Dendritic cell treated with granulocyte-macrophage colony-stimulating factor and Interleukin-4, amounts not matched to agents 40 ng/mL and 50 ng/mL, for 4 days (primary cell): Measurements from ENCODE around the gene AMBRA1.

Source experiments
- H3K27ac Mint-ChIP-seq: one replicate; pipeline ENCODE4 v1.8.0; 2022; ENCODE audit warnings: mild to moderate bottlenecking, mixed read lengths
- H3K27me3 Mint-ChIP-seq: one replicate; pipeline ENCODE4 v1.8.0; 2022; ENCODE audit warnings: mild to moderate bottlenecking, mixed read lengths
- H3K36me3 Mint-ChIP-seq: one replicate; pipeline ENCODE4 v1.8.0; 2022; ENCODE audit warnings: low read depth, mixed read lengths
- H3K4me1 Mint-ChIP-seq: one replicate; pipeline ENCODE4 v1.8.0; 2022; ENCODE audit warnings: low read depth, mixed read lengths
- H3K4me3 Mint-ChIP-seq: one replicate; pipeline ENCODE4 v1.8.0; 2022; ENCODE audit warnings: mild to moderate bottlenecking, moderate library complexity, mixed read lengths
- H3K9me3 Mint-ChIP-seq: one replicate; pipeline ENCODE4 v1.8.0; 2022; ENCODE audit warnings: mixed read lengths
- intact Hi-C: fragments of 100-400 bp; cut with micrococcal nuclease; formaldehyde crosslinking; loops from one replicate; pipeline ENCODE4 v1.15.0; 2022

The AMBRA1 gene

DNA sequence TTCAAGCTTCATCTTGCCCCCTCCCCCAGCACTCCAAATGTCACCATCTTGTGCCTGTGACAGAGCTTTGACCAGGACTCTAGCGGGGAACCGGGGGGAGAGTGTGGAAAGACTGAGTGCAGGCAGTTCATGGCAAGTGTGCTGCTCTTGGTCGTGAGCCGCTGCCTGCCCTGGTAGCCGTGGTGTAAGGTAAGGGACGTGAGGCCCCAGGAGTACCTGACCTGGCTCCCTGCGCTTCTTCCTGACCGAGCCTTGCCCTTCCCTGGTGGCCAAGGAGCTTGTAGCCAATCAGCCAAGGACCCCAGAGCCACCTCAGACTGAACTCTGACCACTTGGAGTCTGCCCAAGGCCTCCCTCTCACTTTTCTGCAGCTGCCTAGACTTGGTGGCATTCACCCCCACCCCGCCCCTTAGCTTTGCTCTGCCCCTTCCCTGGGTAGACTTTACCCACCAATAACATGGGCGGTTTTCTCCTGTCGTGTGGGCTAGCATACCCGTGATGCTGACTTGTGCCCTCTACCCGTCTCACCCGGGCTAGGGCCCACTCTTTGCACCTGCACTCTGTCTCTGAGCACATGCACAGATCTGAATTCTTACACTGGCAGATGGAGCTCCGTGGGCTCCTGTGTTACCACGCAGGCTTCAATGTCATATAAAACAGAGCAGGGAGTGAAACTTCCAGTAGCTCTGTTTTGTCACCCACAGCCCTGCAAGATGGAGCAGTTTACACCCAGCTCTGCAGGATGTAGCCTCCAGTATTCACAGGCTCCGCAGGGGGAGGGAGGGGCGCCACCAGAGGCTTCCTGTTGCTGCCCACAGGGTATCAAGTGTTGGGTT lies 245.0 kb downstream of the AMBRA1 start:
- intact Hi-C loops: no loop called here
- H3K27ac Mint-ChIP-seq: peak overlapping the region; percentile 38

DNA sequence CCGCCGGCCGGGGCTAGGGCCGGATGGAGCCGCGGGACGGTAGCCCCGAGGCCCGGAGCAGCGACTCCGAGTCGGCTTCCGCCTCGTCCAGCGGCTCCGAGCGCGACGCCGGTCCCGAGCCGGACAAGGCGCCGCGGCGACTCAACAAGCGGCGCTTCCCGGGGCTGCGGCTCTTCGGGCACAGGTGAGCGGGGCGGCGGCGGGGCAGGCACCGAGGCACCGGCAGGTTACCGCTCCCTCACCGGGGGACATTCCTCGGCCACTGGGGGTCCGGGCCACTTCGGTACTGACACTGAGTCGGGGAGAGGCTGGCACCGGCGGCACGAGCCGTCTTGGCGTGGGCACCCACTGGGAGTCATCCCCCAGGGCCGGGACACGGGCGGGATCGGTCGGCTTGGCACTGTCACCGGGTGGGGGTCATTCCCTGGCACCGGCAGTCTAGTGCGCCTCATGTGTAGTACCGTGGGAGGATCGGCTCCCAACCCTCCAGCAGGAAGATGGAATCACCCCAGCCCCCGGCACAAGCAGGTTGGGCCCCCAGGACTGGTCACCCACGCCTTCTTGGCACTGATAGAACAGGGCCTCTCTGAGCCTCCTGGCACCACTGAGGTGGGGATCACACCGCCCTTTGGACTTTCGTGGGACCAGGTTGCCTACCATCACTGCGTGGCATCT lies 246.0 kb downstream of the AMBRA1 start:
- Mint-ChIP-seq H3K9me3 (no peaks in the 10 kb centered on the region), H3K36me3 (peaks cover 42% of the 10 kb centered on the region), H3K27ac (peak overlapping the region; percentile 38), H3K4me3 (peak overlapping the region; percentile 71), H3K4me1 (peaks cover 82% of the 10 kb centered on the region), H3K27me3 (no peaks in the 10 kb centered on the region)
- intact Hi-C loops: no loop called here

More for the DNA sequence above, 245.0 kb downstream of the AMBRA1 start:
- Mint-ChIP-seq H3K4me3 (peak overlapping the region; percentile 71), H3K4me1 (peaks cover 88% of the 10 kb centered on the region), H3K36me3 (peaks cover 52% of the 10 kb centered on the region), H3K9me3 (no peaks in the 10 kb centered on the region), H3K27me3 (no peaks in the 10 kb centered on the region)

DNA sequence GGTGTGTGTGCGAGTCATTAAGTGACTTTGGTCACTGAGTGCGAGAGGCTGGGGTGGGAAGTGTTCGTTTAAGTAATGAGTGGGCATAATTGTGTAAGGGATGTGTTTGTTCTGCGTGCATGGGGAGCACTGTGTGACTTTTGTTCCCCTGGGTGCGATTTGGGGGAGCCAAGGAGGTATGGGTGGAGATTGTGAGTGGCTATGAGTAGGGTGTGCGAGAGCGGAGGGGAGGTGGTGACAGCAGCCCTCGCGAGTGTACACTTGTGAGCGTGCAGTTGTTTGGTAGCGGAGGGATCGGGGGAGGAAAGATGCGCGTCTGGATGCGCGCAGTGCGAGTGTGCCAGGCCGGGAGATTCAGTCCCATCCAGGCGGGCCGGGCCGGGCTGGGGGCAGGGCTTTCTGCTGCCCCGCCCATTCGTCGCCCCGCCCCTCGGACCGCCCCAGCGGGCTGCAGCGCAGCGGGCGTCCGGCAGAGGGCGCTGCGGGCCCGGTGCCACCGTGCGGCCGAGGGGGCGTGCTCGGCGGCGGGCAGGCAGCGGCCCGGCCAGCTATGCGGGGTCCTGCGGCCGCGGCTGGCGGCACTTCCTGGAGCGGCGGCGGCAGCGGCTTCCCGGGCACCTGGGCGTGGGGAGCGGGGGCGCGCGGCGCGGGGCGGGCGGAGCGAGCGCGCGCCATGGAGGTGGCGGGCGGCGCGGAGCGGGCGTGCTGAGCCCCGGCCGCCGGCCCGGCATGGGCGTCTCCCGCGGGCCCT lies 246.8 kb downstream of the AMBRA1 start, which contains the start of gene DGKZ:
DGKZ (plus strand) TSS at position 578 of the 751 bp plus-strand sequence. CDS start 197 bp downstream, outside the sequence.
- intact Hi-C loops: no loop called here
- Mint-ChIP-seq H3K4me3 (peak within 1 kb of the TSS; percentile 88), H3K27ac (peak within 1 kb of the TSS; percentile 95)

More for the DNA sequence above, 246.8 kb downstream of the AMBRA1 start, which contains the start of gene DGKZ:
- Mint-ChIP-seq H3K27me3 (no peaks in the 10 kb centered on the region), H3K9me3 (no peaks in the 10 kb centered on the region), H3K36me3 (peaks cover 38% of the 10 kb centered on the region), H3K4me1 (peaks cover 82% of the 10 kb centered on the region)
